Measurements from ENCODE around the gene ERN2. TPM values are rescaled to one million over a fixed set of nuclear protein-coding genes. Genes with fewer than 3 reads are reported as not detected.

Gene ERN2
- total and polyA plus RNA-seq, 9 of the 15 experiments (the other 6 are each of a cell fraction or from before 2014, with no cell fraction given): 0.07 to 1.5 (median 0.51) TPM; not detected in 3

- TF ChIP-seq HMGXB4 (CRISPR knock-in tag; IDR thresholded peaks at IDR 0.05) (no peak), CEBPB (tag; IDR thresholded peaks at IDR 0.05) (peak; percentile 93), TCF7 (IDR thresholded peaks at IDR 0.05; ENCODE audit: borderline replicate concordance) (no peak), TEAD4 (IDR thresholded peaks at IDR 0.05; ENCODE audit: low read length) (0 out of 2 replicates have a peak, but pooled peaks have one; percentile 13), TEAD4 (CRISPR knock-in tag; IDR thresholded peaks at IDR 0.05; ENCODE audit: borderline replicate concordance) (no peak), AFF1 (IDR thresholded peaks at IDR 0.05; ENCODE audit: low read depth in 1 of 2, partially characterized antibody in 2 of 2) (no peak), EP300 (IDR thresholded peaks at IDR 0.05; ENCODE audit: low read length) (peak; percentile 43; the same call in 1 of the 2 replicates), ETV5 (CRISPR knock-in tag; IDR thresholded peaks at IDR 0.05; ENCODE audit: low read depth) (0 out of 2 replicates have a peak, but pooled peaks have one; percentile 35), FOXK2 (conservative IDR thresholded peaks at IDR 0.05 in 1 of 2, IDR thresholded peaks at IDR 0.05 in 1 of 2; ENCODE audit: low read depth in 2 of 2) (peak; percentile 89 to 95), NR2C2 (CRISPR knock-in tag; IDR thresholded peaks at IDR 0.05) (no peak), NR2C2 (tag; IDR thresholded peaks at IDR 0.05) (peak; percentile 81), ZNF174 (CRISPR knock-in tag; IDR thresholded peaks at IDR 0.05) (no peak), ETV1 (tag; conservative IDR thresholded peaks at IDR 0.05; ENCODE audit: low read depth) (0 out of 2 replicates have a peak, but pooled peaks have one; percentile 10), RCOR1 (IDR thresholded peaks at IDR 0.05; ENCODE audit: borderline replicate concordance in 1 of 2, low read depth in 2 of 2, low read length in 2 of 2) (peak in 1 of 2 experiments; percentile 13; a peak in 1 of 4 replicates), ZNF609 (CRISPR knock-in tag; IDR thresholded peaks at IDR 0.05; ENCODE audit: borderline replicate concordance) (no peak), HDGF (IDR thresholded peaks at IDR 0.05) (peak; percentile 15; the same call in 1 of the 2 replicates)
Measured at GRCh38 chr16:23729503-23730424, 16.7 kb upstream of the ERN2 start (continued).
